Lung (tissue), 16 donors: Measurements from ENCODE around the gene CUEDC2. TPM values are rescaled to one million over a fixed set of nuclear protein-coding genes. Genes with fewer than 3 reads are reported as not detected.

Experiments used
- ATAC-seq: fragments of 200-7000 bp; cut with Tn5 transposase; one replicate; pipeline ENCODE4 v1.9.1; 2020; ENCODE audit warnings: moderate number of reproducible peaks; ENCODE audit not compliant: insufficient read depth, low FRiP score
- DNase-seq, 3 donors: peaks; one replicate each; pipeline ENCODE4 v3.0.0-alpha.2; 2013 to 2017
- H3K27ac ChIP-seq, 2 donors: one replicate each; pipeline ENCODE4 v1.5.1; 2013; ENCODE audit warnings: mild to moderate bottlenecking in 2 of 2, moderate library complexity in 2 of 2, control low read depth in 1 of 2, inconsistent platforms in 1 of 2, low read depth in 1 of 2, low read length in 1 of 2
- H3K27me3 ChIP-seq, 3 donors: one replicate each; pipeline ENCODE4 v1.5.1; 2013; ENCODE audit warnings: low read length in 2 of 3; ENCODE audit not compliant: control insufficient read depth in 3 of 3, insufficient read depth in 3 of 3
- H3K36me3 ChIP-seq, 4 donors: one replicate each; pipeline ENCODE4 v1.5.1; 2013; ENCODE audit warnings: low read length in 4 of 4, mild to moderate bottlenecking in 1 of 4, moderate library complexity in 1 of 4; ENCODE audit not compliant: control insufficient read depth in 4 of 4, insufficient read depth in 4 of 4
- H3K4me1 ChIP-seq, 5 donors: one replicate each; pipeline ENCODE4 v1.5.1; 2013; ENCODE audit warnings: low read length in 5 of 5, mild to moderate bottlenecking in 2 of 5, moderate library complexity in 1 of 5; ENCODE audit not compliant: control insufficient read depth in 5 of 5, insufficient read depth in 5 of 5
- H3K4me3 ChIP-seq: one replicate; pipeline ENCODE4 v1.5.1; 2013; ENCODE audit warnings: mild to moderate bottlenecking, control low read depth, moderate library complexity
- H3K9ac ChIP-seq, 2 donors: one replicate each; pipeline ENCODE4 v1.5.1; 2013; ENCODE audit warnings: low read length in 2 of 2, control low read depth in 1 of 2; ENCODE audit not compliant: insufficient read depth in 1 of 2
- H3K9me3 ChIP-seq, 4 donors: one replicate each; pipeline ENCODE4 v1.5.1; 2013; ENCODE audit warnings: low read length in 3 of 4, mild to moderate bottlenecking in 1 of 4, moderate library complexity in 1 of 4; ENCODE audit not compliant: control insufficient read depth in 4 of 4, insufficient read depth in 3 of 4
- WGBS, 2 donors: extraction: QIAGEN DNeasy Blood & Tissue Kit; methylation state at CpG; one replicate each; pipeline ENCODE4 v1.1.7; 2013; 5-methylcytosine and 5-hydroxymethylcytosine counted together
- long read RNA-seq, 5 donors: transcript quantifications; one replicate each; lab custom pipeline, GENCODE V29; 2026
- polyA plus RNA-seq, 2 donors: library from polyadenylated mRNA; stranded (reverse); fragments of 200-250 nt; gene quantifications; one replicate each; pipeline ENCODE4 v1.2.1, GENCODE V29; 2013
- total RNA-seq, 2 donors: library from RNA; depleted of rRNA in 1 of 2; stranded (reverse); fragments of >200 nt in 1 of 2; gene quantifications; one replicate each; pipeline ENCODE4 v1.2.1, GENCODE V29; 2014 to 2021
- TF ChIP-seq, protein P1 (sequence below): IDR thresholded peaks from 2 replicates; pipeline ENCODE4 v1.5.1; 2012; ENCODE audit warnings: mild to moderate bottlenecking; ENCODE audit errors: control extremely low read depth, extremely low read depth
- donor health status: control.
- donor health status: control.
- donor health status: Bipolar disorder and iron deficiency.
- donor health status: healthy.
- donor health status: DM: yes; HTN: yes; CAD: no.

The CUEDC2 gene, protein sequence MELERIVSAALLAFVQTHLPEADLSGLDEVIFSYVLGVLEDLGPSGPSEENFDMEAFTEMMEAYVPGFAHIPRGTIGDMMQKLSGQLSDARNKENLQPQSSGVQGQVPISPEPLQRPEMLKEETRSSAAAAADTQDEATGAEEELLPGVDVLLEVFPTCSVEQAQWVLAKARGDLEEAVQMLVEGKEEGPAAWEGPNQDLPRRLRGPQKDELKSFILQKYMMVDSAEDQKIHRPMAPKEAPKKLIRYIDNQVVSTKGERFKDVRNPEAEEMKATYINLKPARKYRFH
- total RNA-seq (10 to 100 TPM; 33.4 to 46.0 TPM), polyA plus RNA-seq (10 to 100 TPM; 42.1 to 63.8 TPM)
- long read RNA-seq, donor 1, transcript CUEDC2-203 (5 exons, 713 nt): minor isoform, 6 of 63 reads
- long read RNA-seq, donor 1, transcript CUEDC2-201 (9 exons, 1,191 nt): major isoform, 42 of 63 reads
- long read RNA-seq, donor 1, partial matches to known transcripts: 13 of 63 reads
- long read RNA-seq, donor 1, other reads (novel, unspliced or antisense): 0 of 63 reads
- long read RNA-seq, donor 2, transcript CUEDC2-201 (9 exons, 1,191 nt): major isoform, 16 of 17 reads
- long read RNA-seq, donor 2, partial matches to known transcripts: 0 of 17 reads
- long read RNA-seq, donor 2, other reads (novel, unspliced or antisense): 0 of 17 reads
- long read RNA-seq, donor 3, transcript CUEDC2-201 (9 exons, 1,191 nt): major isoform, 22 of 33 reads
- long read RNA-seq, donor 3, partial matches to known transcripts: 9 of 33 reads
- long read RNA-seq, donor 3, other reads (novel, unspliced or antisense): 0 of 33 reads
- long read RNA-seq, donor 4, transcript CUEDC2-201 (9 exons, 1,191 nt): major isoform, 19 of 34 reads
- long read RNA-seq, donor 4, partial matches to known transcripts: 11 of 34 reads
- long read RNA-seq, donor 4, other reads (novel, unspliced or antisense): 0 of 34 reads
- long read RNA-seq, donor 5, transcript CUEDC2-201 (9 exons, 1,191 nt): major isoform, 50 of 82 reads
- long read RNA-seq, donor 5, partial matches to known transcripts: 29 of 82 reads
- long read RNA-seq, donor 5, other reads (novel, unspliced or antisense): 0 of 82 reads

DNA sequence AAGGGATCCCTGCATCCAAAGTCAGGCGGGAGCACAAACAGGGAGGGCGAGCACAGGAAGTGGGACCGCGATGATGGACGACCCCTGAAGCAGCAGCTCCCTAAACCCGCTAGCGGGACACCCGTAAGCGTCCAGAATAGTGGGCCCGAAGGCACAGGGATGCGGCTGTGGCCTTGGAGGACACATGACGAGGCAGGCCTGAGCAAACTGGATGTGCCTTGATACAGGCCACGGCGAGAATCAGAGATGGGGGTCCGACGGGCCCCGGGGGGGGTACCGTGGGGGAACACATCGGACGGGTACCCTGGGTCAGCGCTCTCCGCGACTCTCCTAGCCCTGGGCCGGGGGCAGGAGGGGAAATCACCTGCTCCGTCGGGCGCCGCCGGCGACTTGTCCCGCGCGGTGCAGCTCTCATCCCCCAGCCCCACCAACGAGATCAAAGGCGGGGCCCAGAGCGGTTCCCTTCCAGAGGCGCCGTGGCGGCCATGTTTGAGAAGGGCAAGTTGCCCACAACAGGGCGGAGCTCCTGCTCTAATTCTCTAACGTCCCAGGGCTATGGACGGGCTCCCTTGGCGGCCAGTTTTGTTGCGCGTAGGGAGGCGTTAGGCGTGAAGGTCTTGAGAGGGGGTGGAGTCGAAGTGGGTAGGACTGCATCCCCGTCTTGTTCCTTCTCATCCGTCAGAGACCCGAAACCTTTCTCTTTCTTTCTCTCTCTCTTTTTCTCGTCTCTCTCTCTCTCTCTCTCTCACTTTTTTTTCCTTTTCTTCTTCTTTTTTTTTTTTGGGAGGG is at the start of gene CUEDC2:
TSS of gene CUEDC2 (minus strand) at position 413 of the 789 bp plus-strand sequence. CDS start 7,386 bp downstream, outside the sequence.
- peak within 1 kb of the TSS; percentile 37 to 49 for H3K27ac ChIP-seq
- 0 to 1% methylated on average over 38 to 52 of the region's 52 CpGs for WGBS, 2 donors
- TF ChIP-seq, protein P1, sequence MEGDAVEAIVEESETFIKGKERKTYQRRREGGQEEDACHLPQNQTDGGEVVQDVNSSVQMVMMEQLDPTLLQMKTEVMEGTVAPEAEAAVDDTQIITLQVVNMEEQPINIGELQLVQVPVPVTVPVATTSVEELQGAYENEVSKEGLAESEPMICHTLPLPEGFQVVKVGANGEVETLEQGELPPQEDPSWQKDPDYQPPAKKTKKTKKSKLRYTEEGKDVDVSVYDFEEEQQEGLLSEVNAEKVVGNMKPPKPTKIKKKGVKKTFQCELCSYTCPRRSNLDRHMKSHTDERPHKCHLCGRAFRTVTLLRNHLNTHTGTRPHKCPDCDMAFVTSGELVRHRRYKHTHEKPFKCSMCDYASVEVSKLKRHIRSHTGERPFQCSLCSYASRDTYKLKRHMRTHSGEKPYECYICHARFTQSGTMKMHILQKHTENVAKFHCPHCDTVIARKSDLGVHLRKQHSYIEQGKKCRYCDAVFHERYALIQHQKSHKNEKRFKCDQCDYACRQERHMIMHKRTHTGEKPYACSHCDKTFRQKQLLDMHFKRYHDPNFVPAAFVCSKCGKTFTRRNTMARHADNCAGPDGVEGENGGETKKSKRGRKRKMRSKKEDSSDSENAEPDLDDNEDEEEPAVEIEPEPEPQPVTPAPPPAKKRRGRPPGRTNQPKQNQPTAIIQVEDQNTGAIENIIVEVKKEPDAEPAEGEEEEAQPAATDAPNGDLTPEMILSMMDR: no peak
- H3K9ac ChIP-seq: peak within 1 kb of the TSS; percentile 85 to 92
- peak within 1 kb of the TSS; percentile 51 for H3K4me3 ChIP-seq
- peak; percentile 93 for ATAC-seq
- DNase-seq: peak; percentile 98 to 99 (median 99)
- peaks cover 0 to 21% (median 11%) of the 10 kb centered on the region in 5 donors for H3K4me1 ChIP-seq
- H3K9me3 ChIP-seq: no peaks in the 10 kb centered on the region
- no peaks in the 10 kb centered on the region for H3K27me3 ChIP-seq
- H3K36me3 ChIP-seq: peaks cover 0 to 3% (median 0%) of the 10 kb centered on the region in 4 donors

DNA sequence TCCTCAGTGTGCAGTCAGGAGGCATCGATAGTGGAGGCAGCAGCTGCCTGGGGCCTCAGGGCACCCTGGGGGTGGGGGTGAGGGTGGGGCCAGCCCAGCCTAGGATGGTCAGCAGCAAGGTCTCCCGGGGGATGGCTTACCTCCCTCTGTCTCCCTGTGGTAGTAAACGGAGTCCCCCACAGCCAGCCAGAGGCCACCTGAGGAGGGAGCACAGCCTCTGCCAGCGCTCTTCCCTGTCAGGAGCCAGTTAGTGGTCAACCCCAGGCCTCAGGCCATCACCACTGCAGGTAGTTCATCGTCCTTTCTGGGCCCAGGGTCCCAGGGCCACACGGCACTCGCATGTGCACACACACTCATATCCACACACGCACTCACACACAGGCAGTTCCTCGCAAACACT is 48.0 kb upstream of the CUEDC2 start:
- Histone ChIP-seq H3K4me3 (no peak overlapping the region), H3K27me3 (no peaks in the 10 kb centered on the region), H3K36me3 (peaks cover 30 to 63% (median 35%) of the 10 kb centered on the region in 4 donors), H3K9me3 (no peaks in the 10 kb centered on the region), H3K4me1 (peaks cover 0 to 2% (median 0%) of the 10 kb centered on the region in 5 donors), H3K27ac (no peak overlapping the region), H3K9ac (no peak overlapping the region)
- 89 to 93% methylated on average over 9 of the region's 9 CpGs for WGBS, 2 donors
- ATAC-seq (no peak), DNase-seq (no peak)
- TF ChIP-seq, protein P1: no peak

DNA sequence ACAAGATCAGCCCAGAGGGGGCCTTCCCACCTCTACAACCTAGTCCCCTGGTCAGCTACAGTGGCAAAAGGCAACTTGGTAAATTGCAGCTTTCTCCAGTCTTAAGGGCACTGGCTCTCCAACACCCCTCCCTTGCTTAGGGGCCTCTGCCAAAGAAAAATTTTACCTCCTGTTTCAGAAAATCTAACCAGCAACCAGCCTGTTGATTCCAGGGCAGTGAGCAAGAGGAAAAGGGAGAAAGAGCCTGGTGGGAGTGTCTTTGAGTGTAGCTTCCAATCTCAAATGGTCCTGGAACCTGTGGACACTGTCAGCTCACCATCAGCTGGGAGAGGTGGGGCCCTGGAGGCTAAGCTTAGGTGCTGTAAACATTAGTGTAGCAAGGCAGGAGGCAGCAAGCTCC is 47.3 kb upstream of the CUEDC2 start:
- Histone ChIP-seq H3K27ac (peak overlapping the region in 1 of 2 donors; percentile 20), H3K4me1 (peaks cover 0 to 2% (median 0%) of the 10 kb centered on the region in 5 donors), H3K27me3 (no peaks in the 10 kb centered on the region), H3K4me3 (no peak overlapping the region), H3K9ac (no peak overlapping the region), H3K9me3 (no peaks in the 10 kb centered on the region), H3K36me3 (peaks cover 27 to 55% (median 29%) of the 10 kb centered on the region in 4 donors)
- DNase-seq (no peak), ATAC-seq (no peak)
- TF ChIP-seq, protein P1: no peak
